GM12878 (cell line): ENCODE results near the gene NR3C1. TPM values are rescaled to one million over a fixed set of nuclear protein-coding genes. Genes with fewer than 3 reads are reported as not detected.

Experiments
- ATAC-seq: fragments of 200-7000 bp; cut with Tn5 transposase; 3 replicates; pipeline ENCODE4 v1.9.1; 2020; ENCODE audit warnings: mild to moderate bottlenecking, moderate library complexity
- BruUV-seq: library from RNA; stranded (reverse); fragments of 400-500 nt; replicated peaks from 2 replicates; lab custom pipeline; 2021; lab: Mats Ljungman, UMichigan
- CTCF ChIA-PET: fragments of 300-600 bp; sonication (Branson Sonifier 250); formaldehyde crosslinking; extraction: SDS; loops from one replicate; lab custom pipeline; 2021; ENCODE audit warnings: inconsistent platforms; lab: Yijun Ruan, JAX
- POLR2A ChIA-PET: fragments of 350-600 bp; formaldehyde crosslinking; extraction: SDS; loops from one replicate; lab custom pipeline; 2021; ENCODE audit warnings: inconsistent platforms; lab: Charles Lee
- RAD21 ChIA-PET: fragments of 300-600 bp; sonication (Branson Sonifier 250); formaldehyde crosslinking; loops from one replicate; lab custom pipeline; 2023; ENCODE audit warnings: antibody characterized with exemption; ENCODE audit not compliant: unreplicated experiment; lab: Charles Lee
- SMC1A ChIA-PET: fragments of 300-600 bp; sonication (Branson Sonifier 250); formaldehyde crosslinking; loops from one replicate; lab custom pipeline; 2023; ENCODE audit not compliant: unreplicated experiment, uncharacterized antibody; lab: Charles Lee
- DNase-seq: peaks from one replicate; pipeline ENCODE4 v3.0.0-alpha.2; 2011; ENCODE audit warnings: low read depth, low spot score
- FAIRE-seq: peaks from 3 replicates; lab custom pipeline; 2011; peaks lifted over from hg19 to GRCh38; lab: Jason Lieb, UNC
- H2AFZ ChIP-seq: 2 replicates; pipeline ENCODE4 v1.6.0; 2011; ENCODE audit warnings: low read depth, low read length, control low read depth; ENCODE audit not compliant: control insufficient read depth
- H3K27ac ChIP-seq: 2 replicates; pipeline ENCODE4 v1.5.1; 2011; ENCODE audit warnings: control low read depth; ENCODE audit not compliant: control insufficient read depth, insufficient read depth
- H3K27me3 ChIP-seq, 2 experiments: replicated peaks in 1 of 2; 2 replicates each; pipeline versions ENCODE4 v1.6.0 to v1.6.1; 2011; ENCODE audit warnings: low read length in 1 of 2; ENCODE audit not compliant: control insufficient read depth in 2 of 2, insufficient read depth in 2 of 2
- H3K36me3 ChIP-seq, 2 experiments: 2 replicates each; pipeline ENCODE4 v1.5.1; 2011; ENCODE audit warnings: low read length in 1 of 2; ENCODE audit not compliant: control insufficient read depth in 2 of 2, insufficient read depth in 2 of 2
- H3K4me1 ChIP-seq: 2 replicates; pipeline ENCODE4 v1.6.1; 2011; ENCODE audit warnings: mild to moderate bottlenecking, low read length, moderate library complexity, mixed read lengths; ENCODE audit not compliant: control insufficient read depth, insufficient read depth
- H3K4me2 ChIP-seq: 2 replicates; pipeline ENCODE4 v1.6.0; 2011; ENCODE audit warnings: control low read depth; ENCODE audit not compliant: control insufficient read depth, insufficient read depth
- H3K4me3 ChIP-seq: fragments of 200-600 bp; sonication (generic); 2 replicates; pipeline ENCODE4 v1.5.1; 2016
- H3K79me2 ChIP-seq: 2 replicates; pipeline ENCODE4 v1.6.0; 2011; ENCODE audit warnings: low read length; ENCODE audit not compliant: control insufficient read depth, insufficient read depth
- H3K9ac ChIP-seq: 2 replicates; pipeline ENCODE4 v1.8.0; 2011; ENCODE audit warnings: low read length, control low read depth, mixed read lengths; ENCODE audit not compliant: control insufficient read depth, insufficient read depth
- H3K9me3 ChIP-seq: replicated peaks from 3 replicates; pipeline ENCODE4 v1.5.1; 2011; ENCODE audit warnings: mild to moderate bottlenecking, low read length; ENCODE audit not compliant: control insufficient read depth, insufficient read depth
- H4K20me1 ChIP-seq: 2 replicates; pipeline ENCODE4 v1.6.0; 2011; ENCODE audit not compliant: control insufficient read depth, insufficient read depth
- ATF3 ChIP-seq: IDR thresholded peaks from 2 replicates; pipeline ENCODE4 v1.6.1; 2011; ENCODE audit warnings: low read depth, mild to moderate bottlenecking, low read length, moderate library complexity, borderline replicate concordance; ENCODE audit errors: extremely low read depth
- BCLAF1 ChIP-seq: fragments of 450-650 bp; IDR thresholded peaks from 2 replicates; pipeline ENCODE4 v1.6.1; 2017; ENCODE audit warnings: antibody characterized with exemption, mild to moderate bottlenecking, moderate library complexity
- BMI1 ChIP-seq: fragments of 450-650 bp; IDR thresholded peaks from 2 replicates; pipeline ENCODE4 v1.6.1; 2016; ENCODE audit warnings: mild to moderate bottlenecking, moderate library complexity, borderline replicate concordance
- BRCA1 ChIP-seq: IDR thresholded peaks from 2 replicates; pipeline ENCODE4 v1.6.1; 2011; ENCODE audit warnings: low read depth, low read length, improper control_type of control experiment
- CREB1 ChIP-seq: IDR thresholded peaks from 2 replicates; pipeline ENCODE4 v1.6.1; 2012; ENCODE audit warnings: low read depth, mild to moderate bottlenecking, inconsistent platforms
- DPF2 ChIP-seq: fragments of 450-650 bp; IDR thresholded peaks from 2 replicates; pipeline ENCODE4 v1.6.1; 2017; ENCODE audit warnings: mild to moderate bottlenecking
- ETV6 ChIP-seq, 2 experiments: fragments of 450-650 bp in 1 of 2; IDR thresholded peaks in 1 of 2; conservative IDR thresholded peaks in 1 of 2; 2 replicates each; pipeline ENCODE4 v1.6.1; 2014; ENCODE audit warnings: antibody characterized with exemption in 1 of 2, borderline replicate concordance in 1 of 2, low read depth in 1 of 2, mild to moderate bottlenecking in 1 of 2, moderate library complexity in 1 of 2
- HDGF ChIP-seq: fragments of 450-650 bp; IDR thresholded peaks from 2 replicates; pipeline ENCODE4 v1.6.1; 2016; ENCODE audit warnings: antibody characterized with exemption
- NFYA ChIP-seq: IDR thresholded peaks from 2 replicates; pipeline ENCODE4 v1.6.1; 2011; ENCODE audit warnings: low read depth, mild to moderate bottlenecking, low read length, improper control_type of control experiment, borderline replicate concordance
- NR2C1 ChIP-seq: fragments of 450-650 bp; IDR thresholded peaks from 2 replicates; pipeline ENCODE4 v1.6.1; 2017; ENCODE audit warnings: antibody characterized with exemption, mild to moderate bottlenecking, moderate library complexity
- NR2F1 ChIP-seq: fragments of 450-650 bp; conservative IDR thresholded peaks from 2 replicates; pipeline ENCODE4 v1.6.1; 2017; ENCODE audit warnings: mild to moderate bottlenecking
- PAX8 ChIP-seq: fragments of 450-650 bp; IDR thresholded peaks from 2 replicates; pipeline ENCODE4 v1.6.1; 2017; ENCODE audit warnings: mild to moderate bottlenecking, moderate library complexity
- PBX3 ChIP-seq: IDR thresholded peaks from 2 replicates; pipeline ENCODE4 v1.6.1; 2011; ENCODE audit warnings: mild to moderate bottlenecking, low read depth, low read length, moderate library complexity; ENCODE audit not compliant: insufficient replicate concordance
- SMC3 ChIP-seq: IDR thresholded peaks from 2 replicates; pipeline ENCODE4 v1.6.1; 2011; ENCODE audit warnings: low read length, improper control_type of control experiment, borderline replicate concordance
- SUPT20H ChIP-seq: IDR thresholded peaks from 2 replicates; pipeline ENCODE4 v1.6.1; 2011; ENCODE audit warnings: low read depth, mild to moderate bottlenecking, low read length, moderate library complexity, borderline replicate concordance; ENCODE audit not compliant: control insufficient read depth
- TCF12 ChIP-seq: IDR thresholded peaks from 2 replicates; pipeline ENCODE4 v1.6.1; 2011; ENCODE audit warnings: low read depth, mild to moderate bottlenecking, low read length
- TCF3 ChIP-seq: IDR thresholded peaks from 2 replicates; pipeline ENCODE4 v1.6.1; 2012; ENCODE audit warnings: low read depth, mild to moderate bottlenecking, low read length, borderline replicate concordance; ENCODE audit not compliant: insufficient read depth
- TCF7 ChIP-seq: IDR thresholded peaks from 2 replicates; pipeline ENCODE4 v1.6.1; 2014; ENCODE audit warnings: antibody characterized with exemption, borderline replicate concordance
- ZNF207 ChIP-seq: fragments of 450-650 bp; IDR thresholded peaks from 2 replicates; pipeline ENCODE4 v1.6.1; 2014; ENCODE audit warnings: antibody characterized with exemption, mild to moderate bottlenecking, borderline replicate concordance
- WGBS: methylation state at CpG from one replicate; pipeline ENCODE4 v1.1.6; 2016; ENCODE audit warnings: low lambda C conversion rate; ENCODE audit not compliant: insufficient replicate concordance, insufficient coverage; ENCODE audit errors: missing lambda C conversion rate; 5-methylcytosine and 5-hydroxymethylcytosine counted together
- in situ Hi-C: fragments of 300-500 bp; cut with MboI; formaldehyde crosslinking; loops from 9 replicates; pipeline ENCODE4 v1.14.3; 2018; ENCODE audit warnings: mixed read lengths
- intact Hi-C: fragments of 100-400 bp; cut with micrococcal nuclease; formaldehyde crosslinking; loops from one replicate; pipeline ENCODE4 v1.14.2; 2022; ENCODE audit not compliant: unreplicated experiment
- polyA plus RNA-seq, 11 experiments: library from polyadenylated mRNA; depleted of rRNA in 4 of 11; unstranded in 6 of 11; stranded (reverse) in 5 of 11; fragments of >200 nt; fragmentation: Nextera tagmentation in 4 of 11; fragmentation: Illumina TruSeq in 1 of 11; extraction: Ambion mirVana in 4 of 11; extraction: Trizol in 1 of 11; gene quantifications; 1 replicate in 1 of 11; 2 replicates in 10 of 11; pipeline versions ENCODE4 v1.2.1 to v1.2.3, GENCODE V29; 2011 to 2016; ENCODE audit warnings: inconsistent platforms in 2 of 11, missing spikeins in 2 of 11, low read depth in 1 of 11
- total RNA-seq, 4 experiments: library from RNA; depleted of rRNA in 3 of 4; stranded (reverse); fragments of >200 nt in 3 of 4; fragmentation: Illumina TruSeq in 1 of 4; extraction: Trizol in 1 of 4; gene quantifications; 2 replicates each; pipeline versions ENCODE4 v1.2.1 to v1.2.3, GENCODE V29; 2013 to 2021

NR3C1 gene
- total and polyA plus RNA-seq, 10 of the 15 experiments (the other 5 are each of a cell fraction or from before 2014, with no cell fraction given) = 49.7 to 141 (median 109) TPM

- ChIA-PET CTCF (interaction anchor here (1.2 to 1.8 kb wide), 2 partner anchors 10 to 54 kb away, joined by 3 to 6 read pairs; no protein-coding TSS in a partner anchor), RAD21 (interaction anchor here (1.3 kb wide), 1 partner anchor 74 kb away, joined by 3 read pairs; no protein-coding TSS in a partner anchor), SMC1A (interaction anchor here (0.6 to 8.9 kb wide), 6 partner anchors 7 to 117 kb away, joined by 3 to 83 read pairs (median 3); no protein-coding TSS in a partner anchor), POLR2A (interaction anchor here (0.6 to 1.5 kb wide), 3 partner anchors 10 to 128 kb away, joined by 3 to 4 read pairs (median 3); no protein-coding TSS in a partner anchor)
- Histone ChIP-seq H3K36me3 (peaks cover 6 to 28% of the 10 kb centered on the region in 2 experiments), H3K27me3 (no peaks in the 10 kb centered on the region), H3K9ac (no peak overlapping the region), H3K4me2 (no peak overlapping the region), H3K79me2 (peaks cover 7% of the 10 kb centered on the region), H3K9me3 (peaks cover 4% of the 10 kb centered on the region), H3K27ac (no peak overlapping the region), H3K4me1 (no peaks in the 10 kb centered on the region), H3K4me3 (no peak overlapping the region), H4K20me1 (no peaks in the 10 kb centered on the region), H2AFZ (no peak overlapping the region)
- FAIRE-seq = no peak
- BruUV-seq = TSS peak; percentile 2
- no peak for ATAC-seq
- no peak for TF ChIP-seq HDGF
- TF ChIP-seq SUPT20H = no peak
- no peak for TF ChIP-seq TCF7
- no peak for TF ChIP-seq BMI1
- TF ChIP-seq TCF3 = no peak
- TF ChIP-seq ZNF207 = no peak
- TF ChIP-seq PAX8 = no peak
- no peak for TF ChIP-seq DPF2
- TF ChIP-seq NR2F1 = no peak
- no peak for TF ChIP-seq PBX3
- no peak for TF ChIP-seq BCLAF1
- TF ChIP-seq ATF3 = no peak
- TF ChIP-seq TCF12 = no peak
- TF ChIP-seq ETV6 (conservative IDR thresholded peaks at IDR 0.05 in 1 of 2, IDR thresholded peaks at IDR 0.05 in 1 of 2; ENCODE audit: borderline replicate concordance in 1 of 2, low read depth in 1 of 2) = no peak
- no peak for TF ChIP-seq SMC3
- no peak for TF ChIP-seq NR2C1
- no peak for TF ChIP-seq NFYA
- TF ChIP-seq CREB1 = no peak
- no peak for TF ChIP-seq BRCA1
- WGBS = 100% methylated on average over 4 of the region's 4 CpGs
- no peak for DNase-seq
- in situ Hi-C loops (no loop called here), intact Hi-C loops (no loop called here)
Measured at GRCh38 chr5:143284002-143284401, 119.5 kb downstream of the NR3C1 start.
